Measurements from ENCODE around the gene LYPD4. TPM values are rescaled to one million over a fixed set of nuclear protein-coding genes. Genes with fewer than 3 reads are reported as not detected.
"Not testable (repeated sequence)": the region's sequence is repeated elsewhere in the genome, so short reads cannot be mapped to it uniquely, and the experiment has no call there.

LYPD4 gene
- total RNA-seq, 2 donors from 2014 or later = not detected

DNA sequence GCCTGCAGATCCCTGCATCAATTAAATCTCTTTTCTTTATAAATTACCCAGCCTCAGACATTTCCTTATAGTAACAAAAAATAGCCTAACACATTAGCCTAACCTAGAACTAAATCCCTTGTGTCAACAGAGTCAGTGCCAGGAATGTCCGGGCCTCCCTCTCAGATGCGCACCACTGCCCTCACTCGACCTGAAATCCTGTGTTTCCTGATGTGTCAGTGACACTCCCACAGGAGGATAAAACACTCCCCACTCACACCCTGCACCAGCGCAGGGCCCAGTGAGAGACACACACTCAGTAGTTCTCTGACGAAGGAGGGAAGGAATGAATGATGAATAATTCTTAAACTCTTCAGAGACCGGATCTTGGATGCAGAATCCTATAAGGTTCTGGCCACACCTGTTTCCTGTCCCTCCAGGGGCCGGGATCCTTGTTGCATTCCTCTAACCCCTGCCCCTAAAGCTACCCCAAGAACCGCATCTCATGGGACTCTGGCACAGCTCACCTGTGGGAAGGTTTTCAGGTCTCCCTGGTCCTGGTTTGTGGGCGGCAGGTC lies 45.0 kb downstream of the LYPD4 start:
- H3K27ac Mint-ChIP-seq = no peak overlapping the region
- peaks cover 31% of the 10 kb centered on the region for H3K27me3 Mint-ChIP-seq (ENCODE audit: low read depth)
- no peak overlapping the region for H3K4me3 Mint-ChIP-seq
- no peak for DNase-seq
- peaks cover 17% of the 10 kb centered on the region for H3K4me1 Mint-ChIP-seq (ENCODE audit: low read depth)
- ATAC-seq (replicated peaks in 1 of 2) = no peak
- H3K9me3 Mint-ChIP-seq = no peaks in the 10 kb centered on the region
- no peaks in the 10 kb centered on the region for H3K36me3 Mint-ChIP-seq (ENCODE audit: insufficient read depth in 2 of 2)

DNA sequence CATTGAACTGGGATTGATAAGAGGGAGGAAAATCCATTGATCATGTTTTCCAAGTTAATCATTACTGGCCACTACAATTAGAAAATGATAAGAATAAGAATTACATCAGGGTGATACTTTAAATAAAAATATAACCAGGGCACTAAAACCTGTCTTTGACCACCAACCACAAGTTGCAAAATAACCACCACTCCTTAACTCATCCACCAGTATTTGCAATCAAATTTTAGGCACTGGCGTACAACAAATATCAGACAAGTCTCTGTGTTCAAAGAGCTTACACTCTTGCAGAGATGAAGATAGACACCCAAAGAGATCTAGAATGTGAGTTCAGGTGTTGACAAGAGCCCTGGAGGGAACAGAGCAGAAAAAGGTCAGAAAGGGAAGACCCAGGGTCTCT lies 47.6 kb downstream of the LYPD4 start:
- DNase-seq (no peak), ATAC-seq (replicated peaks in 1 of 2) (no peak)
- H3K27ac Mint-ChIP-seq = no peak overlapping the region
- H3K36me3 Mint-ChIP-seq (ENCODE audit: insufficient read depth in 2 of 2) = no peaks in the 10 kb centered on the region
- H3K4me3 Mint-ChIP-seq = no peak overlapping the region
- no peaks in the 10 kb centered on the region for H3K9me3 Mint-ChIP-seq
- H3K4me1 Mint-ChIP-seq (ENCODE audit: low read depth) = peaks cover 12% of the 10 kb centered on the region
- peaks cover 45% of the 10 kb centered on the region for H3K27me3 Mint-ChIP-seq (ENCODE audit: low read depth)

DNA sequence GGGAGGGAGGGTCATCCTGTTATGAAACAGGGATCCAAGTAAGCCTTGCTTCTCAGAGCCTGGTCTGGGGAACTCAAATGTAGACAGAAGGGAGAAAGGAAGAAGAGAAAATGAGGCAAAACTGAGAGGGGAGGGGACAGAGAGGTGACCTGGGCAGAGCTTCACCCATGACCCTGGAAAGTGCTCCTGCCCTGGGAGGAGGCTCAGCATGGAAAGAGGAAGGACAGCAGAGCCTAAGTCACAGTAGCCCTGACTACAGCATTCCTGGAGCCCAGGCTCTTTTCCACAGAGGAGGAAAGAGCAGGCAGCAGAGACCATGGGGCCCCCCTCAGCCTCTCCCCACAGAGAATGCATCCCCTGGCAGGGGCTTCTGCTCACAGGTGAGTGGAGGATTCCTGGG lies 48.1 kb downstream of the LYPD4 start, which contains the start of gene CEACAM3:
CEACAM3 (plus strand) TSS at position 226 of the 400 bp plus-strand sequence; CDS start at position 317, 91 bp downstream.
- H3K27me3 Mint-ChIP-seq (ENCODE audit: low read depth) = peaks cover 50% of the 10 kb centered on the region

DNA sequence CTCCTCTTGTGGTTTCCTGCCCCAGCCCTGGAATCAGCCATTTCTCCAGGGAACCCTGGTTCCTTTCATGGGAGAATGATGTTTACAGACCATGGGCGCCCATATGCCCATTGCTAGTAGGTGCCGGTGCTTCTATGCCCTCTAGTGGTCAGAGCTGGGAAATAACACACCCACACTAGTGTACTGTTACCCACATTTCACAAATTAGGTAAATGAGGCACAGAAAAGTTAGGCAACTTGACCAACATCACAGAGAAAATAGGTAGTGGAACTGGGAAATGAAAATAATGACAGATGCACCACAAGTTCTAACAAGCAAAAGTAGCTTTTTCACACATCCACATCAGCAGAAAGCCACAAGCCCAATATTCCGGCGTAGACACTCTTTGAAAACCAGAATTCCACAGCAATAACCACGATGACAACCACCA lies 49.4 kb downstream of the LYPD4 start:
- ATAC-seq (replicated peaks in 1 of 2) (peak; percentile 80 to 86), DNase-seq (peak; percentile 64 to 68)
- Mint-ChIP-seq H3K4me3 (no peak overlapping the region), H3K27ac (no peak overlapping the region), H3K36me3 (ENCODE audit: insufficient read depth in 2 of 2) (no peaks in the 10 kb centered on the region), H3K27me3 (ENCODE audit: low read depth) (peaks cover 50% of the 10 kb centered on the region), H3K4me1 (ENCODE audit: low read depth) (peaks cover 6% of the 10 kb centered on the region), H3K9me3 (no peaks in the 10 kb centered on the region)

More for the DNA sequence above, 48.1 kb downstream of the LYPD4 start, which contains the start of gene CEACAM3:
- no peak for ATAC-seq (replicated peaks in 1 of 2)
- Mint-ChIP-seq H3K4me3 (no peak within 1 kb of the TSS), H3K9me3 (no peaks in the 10 kb centered on the region), H3K4me1 (ENCODE audit: low read depth) (peaks cover 6% of the 10 kb centered on the region), H3K36me3 (ENCODE audit: insufficient read depth in 2 of 2) (no peaks in the 10 kb centered on the region), H3K27ac (no peak within 1 kb of the TSS)
- DNase-seq = no peak

DNA sequence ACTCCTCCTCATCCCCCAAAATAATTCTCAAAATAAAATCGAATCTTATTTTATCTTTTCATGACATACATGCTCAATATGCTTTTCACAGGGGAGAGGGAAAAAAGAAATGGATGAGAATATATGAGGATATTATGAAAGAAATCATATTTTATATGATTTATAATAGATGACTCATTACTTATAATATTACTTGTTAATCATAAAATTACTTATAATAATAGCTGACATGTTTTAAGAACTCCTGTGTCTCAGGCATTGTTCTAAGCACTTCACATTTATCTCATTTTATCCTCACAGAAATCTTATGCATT lies 51.1 kb downstream of the LYPD4 start:
- Mint-ChIP-seq H3K36me3 (ENCODE audit: insufficient read depth in 2 of 2) (no peaks in the 10 kb centered on the region), H3K4me3 (no peak overlapping the region), H3K27ac (no peak overlapping the region), H3K9me3 (no peaks in the 10 kb centered on the region), H3K27me3 (ENCODE audit: low read depth) (peaks cover 62% of the 10 kb centered on the region), H3K4me1 (ENCODE audit: low read depth) (peaks cover 6% of the 10 kb centered on the region)
- DNase-seq = no peak
- ATAC-seq (replicated peaks in 1 of 2) = no peak

DNA sequence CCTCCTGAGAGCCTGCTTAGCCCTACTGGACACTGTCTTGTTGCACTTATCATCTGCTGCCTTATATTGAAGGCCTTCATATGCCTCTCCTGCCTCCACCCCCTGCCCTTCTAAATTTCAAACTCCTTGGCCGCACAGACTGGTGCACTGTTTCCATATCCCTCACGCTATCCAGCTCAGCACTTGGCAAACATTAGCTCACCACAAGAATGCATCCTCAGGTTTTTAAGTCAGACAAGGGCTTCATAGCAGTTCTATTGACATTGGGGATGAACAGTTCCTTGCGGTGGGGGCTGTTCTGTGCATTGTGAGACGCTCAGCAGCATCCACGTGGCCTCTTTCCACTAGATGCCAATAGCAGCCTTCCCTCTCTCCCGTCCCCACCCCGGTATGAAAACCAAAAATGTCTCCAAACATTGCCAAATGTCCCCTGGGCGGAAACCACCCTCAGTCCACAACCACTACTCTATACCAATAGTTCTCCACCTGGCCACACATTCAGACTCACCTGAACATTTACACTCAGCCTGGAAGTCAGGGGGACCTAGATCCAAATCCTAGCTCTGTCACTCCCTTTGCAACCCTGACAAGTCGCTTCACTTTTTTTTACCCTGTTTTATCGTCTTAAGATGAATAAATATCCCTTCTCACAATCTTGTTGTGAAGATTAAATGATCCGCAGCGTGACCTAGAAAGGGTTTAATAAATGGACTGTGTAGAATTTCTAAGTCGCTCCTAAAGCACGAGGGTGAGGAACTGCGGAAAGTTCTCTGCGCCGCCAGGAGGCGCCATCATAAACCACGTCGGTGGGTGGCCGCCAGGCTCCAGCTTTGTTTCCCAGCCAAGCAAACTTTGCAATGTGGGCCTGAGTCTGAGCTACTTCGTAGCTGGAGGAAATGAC lies 51.7 kb downstream of the LYPD4 start:
- peaks cover 6% of the 10 kb centered on the region for H3K4me1 Mint-ChIP-seq (ENCODE audit: low read depth)
- ATAC-seq (replicated peaks in 1 of 2) = peak; percentile 32 to 50
- H3K27ac Mint-ChIP-seq = no peak overlapping the region
- peaks cover 62% of the 10 kb centered on the region for H3K27me3 Mint-ChIP-seq (ENCODE audit: low read depth)
- no peaks in the 10 kb centered on the region for H3K36me3 Mint-ChIP-seq (ENCODE audit: insufficient read depth in 2 of 2)
- no peaks in the 10 kb centered on the region for H3K9me3 Mint-ChIP-seq
- H3K4me3 Mint-ChIP-seq = no peak overlapping the region
- DNase-seq = peak; percentile 64 to 69

DNA sequence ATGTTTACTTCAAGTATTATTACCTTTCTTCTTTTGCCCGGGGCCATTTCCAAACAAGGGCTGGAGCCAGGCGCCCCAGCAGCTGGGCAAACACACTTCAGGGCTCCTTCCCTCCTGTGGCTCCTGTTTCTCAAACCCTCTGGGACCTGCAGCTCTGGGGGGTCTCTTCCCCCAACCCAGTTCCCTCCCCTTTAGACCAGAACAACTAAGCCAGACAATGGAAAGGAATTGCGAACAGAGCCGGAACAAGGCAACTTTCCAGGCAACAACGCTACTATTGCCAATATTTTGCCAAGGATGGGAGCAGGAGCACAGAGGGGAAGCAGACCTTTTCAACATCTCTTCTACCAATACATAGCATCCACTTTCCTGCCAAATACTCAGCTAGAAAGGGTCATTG lies 55.4 kb downstream of the LYPD4 start:
- H3K36me3 Mint-ChIP-seq (ENCODE audit: insufficient read depth in 2 of 2); H3K9me3 Mint-ChIP-seq; ATAC-seq (replicated peaks in 1 of 2); DNase-seq; H3K4me3 Mint-ChIP-seq; H3K27ac Mint-ChIP-seq: not testable (repeated sequence)
- peaks cover 25% of the 10 kb centered on the region for H3K4me1 Mint-ChIP-seq (ENCODE audit: low read depth)
- H3K27me3 Mint-ChIP-seq (ENCODE audit: low read depth) = peaks cover 62% of the 10 kb centered on the region

DNA sequence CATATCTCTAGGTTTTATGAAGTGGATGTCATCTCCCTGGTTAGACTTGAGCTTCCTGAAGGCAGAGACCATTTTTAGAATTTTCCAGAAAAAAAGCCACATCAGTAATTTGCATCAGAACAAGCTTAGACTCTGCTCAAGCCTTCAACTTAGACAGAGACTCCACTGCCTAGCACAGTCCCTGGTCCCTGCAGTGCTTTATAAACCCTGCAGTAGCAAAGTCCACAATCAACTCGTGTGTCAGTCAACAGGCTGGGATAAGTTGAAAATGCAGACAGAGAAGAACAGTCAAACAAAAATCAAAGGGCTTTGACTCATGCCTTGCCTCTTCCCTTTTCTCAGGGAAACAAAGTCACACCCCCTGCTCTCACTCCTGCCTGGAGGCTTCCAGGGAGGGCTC lies 56.0 kb downstream of the LYPD4 start:
- not testable (repeated sequence) for H3K36me3 Mint-ChIP-seq (ENCODE audit: insufficient read depth in 2 of 2)
- peaks cover 65% of the 10 kb centered on the region for H3K27me3 Mint-ChIP-seq (ENCODE audit: low read depth)

More for the DNA sequence above, 56.0 kb downstream of the LYPD4 start:
- DNase-seq; H3K27ac Mint-ChIP-seq; H3K9me3 Mint-ChIP-seq; H3K4me3 Mint-ChIP-seq; ATAC-seq (replicated peaks in 1 of 2): not testable (repeated sequence)
- peaks cover 26% of the 10 kb centered on the region for H3K4me1 Mint-ChIP-seq (ENCODE audit: low read depth)

Other genes starting within 250 kb of the LYPD4 start
- not detected for gene CEACAM4, start 217.6 kb downstream of the LYPD4 start, total RNA-seq
- gene CEACAM7, start 156.4 kb downstream of the LYPD4 start, total RNA-seq = not detected
- gene CEACAM5, start 136.1 kb downstream of the LYPD4 start, total RNA-seq = not detected
- not detected for gene CEACAM6, start 89.2 kb downstream of the LYPD4 start, total RNA-seq
- gene CEACAM3, start 48.1 kb downstream of the LYPD4 start, total RNA-seq = not detected
- not detected for gene DMRTC2, start 359 bp upstream of the LYPD4 start, total RNA-seq
- 1,000 to 10,000 TPM; 4,101 to 4,133 TPM for gene RPS19, start 15.6 kb upstream of the LYPD4 start, total RNA-seq
- 10 to 100 TPM; 12.3 to 27.5 TPM for gene CD79A, start 32.6 kb upstream of the LYPD4 start, total RNA-seq
- gene ARHGEF1, start 38.5 kb upstream of the LYPD4 start, total RNA-seq = 100 to 1,000 TPM; 371 to 446 TPM
- 1 to 10 TPM; 3.3 to 4.1 TPM for gene ERFL, start 83.8 kb upstream of the LYPD4 start, total RNA-seq
- 10 to 100 TPM; 64.5 to 81.0 TPM for gene RABAC1, start 114.6 kb upstream of the LYPD4 start, total RNA-seq
- 1 to 10 TPM; 4.3 to 6.2 TPM for gene ATP1A3, start 149.5 kb upstream of the LYPD4 start, total RNA-seq
- 1 to 10 TPM; 1.1 to 3.8 TPM for gene GRIK5, start 225.5 kb upstream of the LYPD4 start, total RNA-seq
- gene ZNF574, start 231.5 kb upstream of the LYPD4 start, total RNA-seq = 10 to 100 TPM; 11.5 to 12.2 TPM